LNCAP (cell line): ENCODE data around the gene ROCK1.

ENCODE experiments used
- TF ChIP-seq, protein P1 (sequence below): fragments of 450-650 bp; IDR thresholded peaks from 2 replicates; pipeline ENCODE4 v1.5.1; 2017; ENCODE audit warnings: mild to moderate bottlenecking

The ROCK1 gene

GRCh38 chr18:21111346-21112139, at the start of gene ROCK1:
Gene ROCK1, minus strand, starts transcription at chr18:21111813. Its CDS starts 903 bp downstream, at chr18:21110910.
- TF ChIP-seq, protein P1, sequence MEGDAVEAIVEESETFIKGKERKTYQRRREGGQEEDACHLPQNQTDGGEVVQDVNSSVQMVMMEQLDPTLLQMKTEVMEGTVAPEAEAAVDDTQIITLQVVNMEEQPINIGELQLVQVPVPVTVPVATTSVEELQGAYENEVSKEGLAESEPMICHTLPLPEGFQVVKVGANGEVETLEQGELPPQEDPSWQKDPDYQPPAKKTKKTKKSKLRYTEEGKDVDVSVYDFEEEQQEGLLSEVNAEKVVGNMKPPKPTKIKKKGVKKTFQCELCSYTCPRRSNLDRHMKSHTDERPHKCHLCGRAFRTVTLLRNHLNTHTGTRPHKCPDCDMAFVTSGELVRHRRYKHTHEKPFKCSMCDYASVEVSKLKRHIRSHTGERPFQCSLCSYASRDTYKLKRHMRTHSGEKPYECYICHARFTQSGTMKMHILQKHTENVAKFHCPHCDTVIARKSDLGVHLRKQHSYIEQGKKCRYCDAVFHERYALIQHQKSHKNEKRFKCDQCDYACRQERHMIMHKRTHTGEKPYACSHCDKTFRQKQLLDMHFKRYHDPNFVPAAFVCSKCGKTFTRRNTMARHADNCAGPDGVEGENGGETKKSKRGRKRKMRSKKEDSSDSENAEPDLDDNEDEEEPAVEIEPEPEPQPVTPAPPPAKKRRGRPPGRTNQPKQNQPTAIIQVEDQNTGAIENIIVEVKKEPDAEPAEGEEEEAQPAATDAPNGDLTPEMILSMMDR: no peak

DNA sequence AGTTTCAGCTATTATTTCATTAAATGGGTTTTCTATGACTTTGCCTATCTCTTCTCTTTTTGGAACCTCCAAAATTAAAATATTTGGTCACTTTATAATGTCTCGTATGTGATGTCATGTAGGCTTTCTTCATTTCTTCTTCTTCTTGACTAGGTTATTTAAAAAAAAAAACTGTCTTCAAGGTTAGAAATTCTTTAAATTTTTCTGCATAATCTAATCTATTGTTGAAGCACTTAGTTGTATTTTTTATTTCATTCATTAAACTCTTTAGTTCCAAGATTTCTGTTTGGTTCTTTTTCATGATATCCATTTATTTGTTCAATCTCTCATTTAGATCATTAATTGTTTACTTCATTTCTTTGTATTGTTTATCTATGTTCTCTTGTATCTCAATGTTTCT, 43.8 kb upstream of the ROCK1 start:
- TF ChIP-seq, protein P1: no peak

GRCh38 chr18:21146016-21146415, 34.4 kb upstream of the ROCK1 start:
- TF ChIP-seq, protein P1: no peak

- TF ChIP-seq, protein P1: no peak
Measured at GRCh38 chr18:21145371-21145770, 33.8 kb upstream of the ROCK1 start.

DNA sequence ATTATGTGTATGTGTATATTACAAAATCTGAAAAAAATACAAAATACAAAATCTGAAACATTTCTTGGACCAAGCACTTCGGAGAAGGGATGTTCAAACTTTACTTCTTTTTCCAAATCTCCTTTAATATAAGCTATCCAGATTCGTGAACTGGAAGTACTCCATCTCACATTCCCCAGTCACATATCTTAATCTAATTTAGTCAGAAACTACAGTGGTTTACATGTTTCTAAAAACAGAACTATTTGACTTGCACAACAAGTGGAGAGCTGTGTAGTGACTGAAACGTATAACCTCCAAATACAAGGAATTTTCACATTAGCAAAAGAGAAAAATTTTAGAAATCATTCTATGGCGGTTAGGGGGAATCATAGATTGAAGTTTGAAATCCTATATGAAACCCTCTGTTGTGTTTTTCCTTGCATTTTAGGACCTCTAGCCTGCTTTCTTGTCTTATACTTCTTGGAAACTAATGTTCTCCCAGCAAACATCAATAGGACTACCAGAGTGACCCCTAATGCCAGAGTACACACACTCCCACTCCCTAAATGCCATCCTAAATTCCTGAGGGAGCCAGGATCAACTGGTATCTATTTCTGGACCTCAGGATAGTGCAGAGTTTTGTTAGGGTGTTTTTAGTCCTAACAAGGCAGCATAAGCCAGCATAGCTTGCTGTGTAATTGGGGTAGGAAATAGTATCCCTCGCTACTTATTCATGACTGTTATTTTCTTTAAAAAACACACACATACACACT, 30.2 kb upstream of the ROCK1 start:
- TF ChIP-seq, protein P1: no peak

- TF ChIP-seq, protein P1: peak; percentile 58
Measured at GRCh38 chr18:21134895-21135294, 23.3 kb upstream of the ROCK1 start.

- TF ChIP-seq, protein P1: no peak
Measured at GRCh38 chr18:21132398-21132918, 20.8 kb upstream of the ROCK1 start.
